Hepatocyte (in vitro differentiated cells): ENCODE data around the gene DNAH5. TPM values are rescaled to one million over a fixed set of nuclear protein-coding genes. Genes with fewer than 3 reads are reported as not detected.

Experiments used
- DNase-seq: peaks from one replicate; pipeline ENCODE4 v3.0.0-alpha.2; 2016; ENCODE audit warnings: low spot score
- H2AFZ ChIP-seq: fragments of 200-600 bp; sonication (generic); 2 replicates; pipeline ENCODE4 v1.6.0; 2016; ENCODE audit warnings: antibody characterized with exemption, mild to moderate bottlenecking
- H3K27ac ChIP-seq: fragments of 200-600 bp; sonication (generic); 2 replicates; pipeline ENCODE4 v1.5.1; 2016; ENCODE audit warnings: mild to moderate bottlenecking
- H3K27me3 ChIP-seq: fragments of 200-600 bp; sonication (generic); 2 replicates; pipeline ENCODE4 v1.6.1; 2016
- H3K36me3 ChIP-seq: fragments of 200-600 bp; sonication (generic); replicated peaks from 2 replicates; pipeline ENCODE4 v1.5.1; 2016; ENCODE audit warnings: low read depth; ENCODE audit not compliant: insufficient read depth
- H3K4me1 ChIP-seq: fragments of 200-600 bp; sonication (generic); 2 replicates; pipeline ENCODE4 v1.5.1; 2016; ENCODE audit warnings: mild to moderate bottlenecking, moderate library complexity; ENCODE audit not compliant: insufficient read depth
- H3K4me2 ChIP-seq: fragments of 200-600 bp; sonication (generic); 2 replicates; pipeline ENCODE4 v1.6.0; 2016
- H3K4me3 ChIP-seq: fragments of 200-600 bp; sonication (generic); 2 replicates; pipeline ENCODE4 v1.5.1; 2016; ENCODE audit warnings: mild to moderate bottlenecking
- H3K79me2 ChIP-seq: fragments of 200-600 bp; sonication (generic); 2 replicates; pipeline ENCODE4 v1.6.0; 2017; ENCODE audit warnings: mild to moderate bottlenecking
- H3K9me2 ChIP-seq: fragments of 200-600 bp; sonication (generic); replicated peaks from 2 replicates; pipeline ENCODE4 v1.6.0; 2017; ENCODE audit warnings: mild to moderate bottlenecking; ENCODE audit not compliant: insufficient read depth
- H3K9me3 ChIP-seq: fragments of 200-600 bp; sonication (generic); 2 replicates; pipeline ENCODE4 v1.5.1; 2016; ENCODE audit warnings: low read depth, mild to moderate bottlenecking
- H4K20me1 ChIP-seq: fragments of 200-600 bp; sonication (generic); 2 replicates; pipeline ENCODE4 v1.6.0; 2016; ENCODE audit warnings: mild to moderate bottlenecking; ENCODE audit not compliant: insufficient read depth, poor library complexity, severe bottlenecking
- EZH2 ChIP-seq: fragments of 200-600 bp; sonication (generic); IDR thresholded peaks from 2 replicates; pipeline ENCODE4 v1.6.1; 2016; ENCODE audit warnings: antibody characterized with exemption, mild to moderate bottlenecking, borderline replicate concordance
- EZH2phosphoT487 ChIP-seq: fragments of 200-600 bp; sonication (generic); IDR thresholded peaks from one replicate; pipeline ENCODE4 v1.6.1; 2018; ENCODE audit warnings: antibody characterized with exemption, mild to moderate bottlenecking, low read depth, moderate library complexity; ENCODE audit not compliant: unreplicated experiment, severe bottlenecking
- WGBS: methylation state at CpG from one replicate; pipeline ENCODE4 v1.1.6; 2016; ENCODE audit warnings: low lambda C conversion rate; ENCODE audit errors: missing lambda C conversion rate; 5-methylcytosine and 5-hydroxymethylcytosine counted together
- polyA plus RNA-seq: library from polyadenylated mRNA; unstranded; fragments of >200 nt; fragmentation: Nextera tagmentation; extraction: Ambion mirVana; gene quantifications from 2 replicates; pipeline ENCODE4 v1.2.1, GENCODE V29; 2016
- total RNA-seq: library from RNA; depleted of rRNA; stranded (reverse); fragments of >200 nt; gene quantifications from 2 replicates; pipeline ENCODE4 v1.2.3, GENCODE V29; 2014
- TF ChIP-seq, protein P1 (sequence below): fragments of 200-600 bp; sonication (generic); IDR thresholded peaks from 2 replicates; pipeline ENCODE4 v1.5.1; 2016; ENCODE audit warnings: antibody characterized with exemption, mild to moderate bottlenecking; ENCODE audit not compliant: poor library complexity

Gene DNAH5
- total and polyA plus RNA-seq, 2 experiments from 2014 or later, result 0.17 to 0.40 TPM

DNA sequence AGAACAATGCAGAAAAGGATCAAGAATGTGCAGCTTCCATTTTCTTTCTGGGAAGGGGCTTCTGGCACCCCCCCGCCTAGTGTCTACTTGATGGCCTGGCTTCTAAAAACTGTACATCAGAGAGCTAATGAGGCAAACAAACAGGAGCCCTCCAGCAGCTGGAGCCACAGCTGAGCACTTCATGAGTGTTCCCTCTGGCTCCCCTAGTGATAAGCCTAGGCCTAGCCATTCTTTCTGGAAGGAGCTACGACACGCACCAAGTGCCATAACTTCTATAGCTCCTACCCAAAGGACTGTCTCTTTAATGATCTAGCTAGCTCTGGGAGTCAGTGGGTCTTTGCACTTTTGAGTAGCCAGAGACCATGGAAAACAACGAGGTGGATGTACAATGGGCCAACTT is 66.1 kb downstream of the DNAH5 start:
- no peak overlapping the region for H3K27ac ChIP-seq
- H4K20me1 ChIP-seq, result no peaks in the 10 kb centered on the region
- no peaks in the 10 kb centered on the region for H3K9me2 ChIP-seq
- no peak for DNase-seq
- no peaks in the 10 kb centered on the region for H3K27me3 ChIP-seq
- H3K4me2 ChIP-seq, result no peak overlapping the region
- no peak overlapping the region for H3K4me3 ChIP-seq
- no peaks in the 10 kb centered on the region for H3K4me1 ChIP-seq
- H3K36me3 ChIP-seq, result no peaks in the 10 kb centered on the region
- no peak overlapping the region for H2AFZ ChIP-seq
- H3K79me2 ChIP-seq, result no peaks in the 10 kb centered on the region
- H3K9me3 ChIP-seq, result no peaks in the 10 kb centered on the region
- TF ChIP-seq, protein P1, sequence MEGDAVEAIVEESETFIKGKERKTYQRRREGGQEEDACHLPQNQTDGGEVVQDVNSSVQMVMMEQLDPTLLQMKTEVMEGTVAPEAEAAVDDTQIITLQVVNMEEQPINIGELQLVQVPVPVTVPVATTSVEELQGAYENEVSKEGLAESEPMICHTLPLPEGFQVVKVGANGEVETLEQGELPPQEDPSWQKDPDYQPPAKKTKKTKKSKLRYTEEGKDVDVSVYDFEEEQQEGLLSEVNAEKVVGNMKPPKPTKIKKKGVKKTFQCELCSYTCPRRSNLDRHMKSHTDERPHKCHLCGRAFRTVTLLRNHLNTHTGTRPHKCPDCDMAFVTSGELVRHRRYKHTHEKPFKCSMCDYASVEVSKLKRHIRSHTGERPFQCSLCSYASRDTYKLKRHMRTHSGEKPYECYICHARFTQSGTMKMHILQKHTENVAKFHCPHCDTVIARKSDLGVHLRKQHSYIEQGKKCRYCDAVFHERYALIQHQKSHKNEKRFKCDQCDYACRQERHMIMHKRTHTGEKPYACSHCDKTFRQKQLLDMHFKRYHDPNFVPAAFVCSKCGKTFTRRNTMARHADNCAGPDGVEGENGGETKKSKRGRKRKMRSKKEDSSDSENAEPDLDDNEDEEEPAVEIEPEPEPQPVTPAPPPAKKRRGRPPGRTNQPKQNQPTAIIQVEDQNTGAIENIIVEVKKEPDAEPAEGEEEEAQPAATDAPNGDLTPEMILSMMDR, result no peak
- TF ChIP-seq EZH2 (no peak), EZH2phosphoT487 (no peak)
- WGBS, result 78% methylated on average over 4 of the region's 4 CpGs

DNA sequence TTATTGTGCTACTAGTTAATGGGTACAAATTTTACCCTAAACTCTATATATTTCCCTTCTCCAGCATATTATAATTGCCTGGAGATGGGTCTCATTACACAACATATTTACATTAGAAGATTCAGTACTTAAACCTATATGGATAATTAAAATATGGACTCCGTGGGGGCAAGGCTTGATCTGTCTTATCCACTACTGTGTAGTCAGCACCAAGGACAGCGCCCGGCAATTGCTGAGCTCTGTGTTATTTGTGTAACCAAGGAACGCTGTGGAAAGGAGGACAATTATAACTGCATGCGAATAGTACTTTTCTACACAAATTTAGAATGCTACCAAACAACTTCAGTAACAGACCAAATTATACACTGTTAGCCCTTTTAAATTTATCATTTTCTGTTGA is 77.7 kb downstream of the DNAH5 start:
- Histone ChIP-seq H3K4me2 (no peak overlapping the region), H3K4me3 (no peak overlapping the region), H3K27me3 (no peaks in the 10 kb centered on the region), H2AFZ (no peak overlapping the region), H3K79me2 (no peaks in the 10 kb centered on the region), H4K20me1 (no peaks in the 10 kb centered on the region), H3K9me3 (no peaks in the 10 kb centered on the region), H3K36me3 (no peaks in the 10 kb centered on the region), H3K27ac (no peak overlapping the region), H3K4me1 (no peaks in the 10 kb centered on the region), H3K9me2 (no peaks in the 10 kb centered on the region)
- WGBS, result 37% methylated on average over 5 of the region's 5 CpGs
- TF ChIP-seq, protein P1, result no peak
- no peak for TF ChIP-seq EZH2phosphoT487
- TF ChIP-seq EZH2, result no peak
- DNase-seq, result peak; percentile 68

DNA sequence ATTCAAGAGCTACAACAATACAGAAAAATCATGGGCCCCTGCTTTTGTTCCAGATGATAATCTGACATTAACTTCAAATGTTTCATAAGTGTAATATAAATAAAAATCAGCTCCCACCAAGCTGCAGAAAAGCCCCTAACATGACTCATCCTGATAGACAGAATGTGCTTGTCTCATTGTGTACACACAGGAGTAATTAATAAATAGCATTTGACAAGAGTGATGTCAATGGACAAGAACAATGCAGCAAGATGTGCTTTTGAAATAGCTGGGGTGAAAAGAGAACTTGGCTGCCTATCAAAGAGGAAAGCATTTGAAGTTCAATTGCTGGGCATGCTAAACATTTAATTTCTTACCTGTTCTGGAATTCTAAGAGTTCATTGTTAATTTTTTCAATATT is 79.2 kb downstream of the DNAH5 start:
- H4K20me1 ChIP-seq, result no peaks in the 10 kb centered on the region
- H3K27ac ChIP-seq, result no peak overlapping the region
- H3K9me3 ChIP-seq, result no peaks in the 10 kb centered on the region
- no peak overlapping the region for H2AFZ ChIP-seq
- no peaks in the 10 kb centered on the region for H3K36me3 ChIP-seq
- H3K4me1 ChIP-seq, result no peaks in the 10 kb centered on the region
- H3K79me2 ChIP-seq, result no peaks in the 10 kb centered on the region
- no peaks in the 10 kb centered on the region for H3K9me2 ChIP-seq
- no peak overlapping the region for H3K4me3 ChIP-seq
- no peak overlapping the region for H3K4me2 ChIP-seq
- no peaks in the 10 kb centered on the region for H3K27me3 ChIP-seq
- TF ChIP-seq EZH2phosphoT487 (no peak), EZH2 (no peak)
- TF ChIP-seq, protein P1, result no peak
- no peak for DNase-seq

DNA sequence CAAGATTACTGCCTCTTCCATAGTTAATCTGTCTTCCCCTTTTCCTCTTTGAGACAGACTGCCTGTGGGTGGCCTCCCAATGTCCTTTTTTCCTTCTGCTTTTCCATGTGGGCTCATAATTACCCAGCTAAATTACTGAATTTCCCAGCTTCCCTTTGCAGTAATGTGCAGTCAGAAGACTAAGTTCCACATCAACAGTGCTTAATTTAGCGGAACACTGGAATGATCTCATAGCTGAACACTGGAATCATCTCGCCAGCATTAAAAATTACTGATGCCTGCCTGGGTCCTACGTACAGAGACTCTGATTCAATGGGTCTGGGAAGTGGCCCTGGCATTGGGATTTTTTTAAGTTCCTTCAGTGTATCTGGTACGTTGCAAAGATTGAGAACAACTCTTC is 84.3 kb downstream of the DNAH5 start:
- Histone ChIP-seq H3K9me3 (no peaks in the 10 kb centered on the region), H3K4me1 (no peaks in the 10 kb centered on the region), H4K20me1 (no peaks in the 10 kb centered on the region), H3K27me3 (no peaks in the 10 kb centered on the region), H3K4me3 (no peak overlapping the region), H3K27ac (no peak overlapping the region), H3K4me2 (no peak overlapping the region), H2AFZ (no peak overlapping the region), H3K36me3 (no peaks in the 10 kb centered on the region), H3K79me2 (no peaks in the 10 kb centered on the region), H3K9me2 (no peaks in the 10 kb centered on the region)
- 79% methylated on average over 4 of the region's 4 CpGs for WGBS
- no peak for DNase-seq
- TF ChIP-seq EZH2phosphoT487 (no peak), EZH2 (no peak)
- TF ChIP-seq, protein P1, result no peak
